Gastrocnemius medialis (tissue), 4 donors: ENCODE results near the gene WBP11. TPM values are rescaled to one million over a fixed set of nuclear protein-coding genes. Genes with fewer than 3 reads are reported as not detected.

Experiments used
- ATAC-seq, 2 donors: fragments of 150-250 bp; one replicate each; pipeline ENCODE4 v1.9.1; 2016
- DNase-seq, 2 donors: peaks; one replicate each; pipeline ENCODE4 v3.0.0-alpha.2; 2019
- H3K27ac ChIP-seq, 4 donors: fragments of 200-600 bp; sonication (generic); 1 replicate in 1 of 4; 2 replicates in 3 of 4; pipeline ENCODE4 v1.5.1; 2016 to 2018; ENCODE audit warnings: mild to moderate bottlenecking in 2 of 4, moderate library complexity in 1 of 4
- H3K27me3 ChIP-seq, 3 donors: fragments of 200-600 bp; sonication (generic) in 2 of 3; 1 replicate in 1 of 3; 2 replicates in 2 of 3; pipeline versions ENCODE4 v1.5.1 to v1.6.0; 2016 to 2019; ENCODE audit warnings: mild to moderate bottlenecking in 1 of 3, moderate library complexity in 1 of 3
- H3K36me3 ChIP-seq, 2 donors: fragments of 200-600 bp; sonication (generic) in 1 of 2; one replicate each; pipeline ENCODE4 v1.5.1; 2017 to 2018
- H3K4me1 ChIP-seq, 2 donors: fragments of 200-600 bp; sonication (generic) in 1 of 2; one replicate each; pipeline ENCODE4 v1.5.1; 2016 to 2017; ENCODE audit warnings: mild to moderate bottlenecking in 2 of 2
- H3K4me3 ChIP-seq, 4 donors: fragments of 200-600 bp; sonication (generic) in 3 of 4; 1 replicate in 1 of 4; 2 replicates in 3 of 4; pipeline ENCODE4 v1.5.1; 2016 to 2019; ENCODE audit warnings: mild to moderate bottlenecking in 2 of 4
- H3K9me3 ChIP-seq, 3 donors: fragments of 200-600 bp; sonication (generic) in 2 of 3; 1 replicate in 1 of 3; 2 replicates in 2 of 3; pipeline ENCODE4 v1.5.1; 2016 to 2019
- CTCF ChIP-seq, 5 experiments: fragments of 450-650 bp in 3 of 5; fragments of 200-600 bp in 2 of 5; sonication (generic) in 2 of 5; IDR thresholded peaks in 4 of 5; conservative IDR thresholded peaks in 1 of 5; 1 replicate in 4 of 5; 2 replicates in 1 of 5; pipeline ENCODE4 v1.5.1; 2016 to 2019; ENCODE audit warnings: antibody characterized with exemption in 5 of 5, mild to moderate bottlenecking in 3 of 5, moderate library complexity in 3 of 5
- POLR2A ChIP-seq, 2 donors: fragments of 450-650 bp; IDR thresholded peaks; one replicate each; pipeline ENCODE4 v1.6.1; 2017; ENCODE audit warnings: antibody characterized with exemption in 2 of 2, mild to moderate bottlenecking in 2 of 2, moderate library complexity in 2 of 2
- in situ Hi-C, 4 donors: fragments of 200-750 bp; cut with MboI; loops; one replicate each; pipeline versions ENCODE4 v1.15.0 to v1.8.0; 2017; ENCODE audit warnings: low sequenced_read_pairs in 4 of 4
- intact Hi-C: fragments of 100-400 bp; cut with DNase I; formaldehyde crosslinking; loops from one replicate; pipeline ENCODE4 v1.15.1; 2023; ENCODE audit warnings: low total_unique reads
- total RNA-seq, 4 donors: library from RNA; depleted of rRNA; stranded (reverse); fragments of >200 nt; gene quantifications; one replicate each; pipeline versions ENCODE4 v1.1.0 to v1.2.3, GENCODE V29; 2016

The WBP11 gene
- total RNA-seq, 4 donors from 2014 or later: 20.2 to 39.5 (median 28.4) TPM

GRCh38 chr12:14785568-14785967, 17.7 kb downstream of the WBP11 start:
- DNase-seq: no peak
- Histone ChIP-seq H3K4me3 (no peak overlapping the region), H3K27ac (no peak overlapping the region), H3K36me3 (peaks cover 3 to 45% of the 10 kb centered on the region in 2 donors), H3K27me3 (no peaks in the 10 kb centered on the region), H3K4me1 (no peaks in the 10 kb centered on the region), H3K9me3 (no peaks in the 10 kb centered on the region)
- intact Hi-C loops (no loop called here), in situ Hi-C loops (loop anchor here in 2 of 4 donors (25.0 kb wide), 2 partner anchors 1102 to 1127 kb away; partner anchors contain the start of genes DERA (in 1 of the 2) and STRAP (in 1 of the 2))
- no peak for TF ChIP-seq CTCF (IDR thresholded peaks at IDR 0.05 in 4 of 5, conservative IDR thresholded peaks at IDR 0.05 in 1 of 5)
- no peak for TF ChIP-seq POLR2A (IDR thresholded peaks at IDR 0.05)
- ATAC-seq: no peak

- Histone ChIP-seq H3K27me3 (no peaks in the 10 kb centered on the region), H3K9me3 (no peaks in the 10 kb centered on the region), H3K36me3 (peaks cover under 1 to 34% of the 10 kb centered on the region in 2 donors), H3K4me3 (no peak overlapping the region), H3K27ac (no peak overlapping the region), H3K4me1 (no peaks in the 10 kb centered on the region)
- TF ChIP-seq POLR2A (IDR thresholded peaks at IDR 0.05) (no peak), CTCF (IDR thresholded peaks at IDR 0.05 in 4 of 5, conservative IDR thresholded peaks at IDR 0.05 in 1 of 5) (no peak)
- in situ Hi-C loops (loop anchor here in 2 of 4 donors (25.0 kb wide), 2 partner anchors 1103 to 1128 kb away; partner anchors contain the start of genes DERA (in 1 of the 2) and STRAP (in 1 of the 2)), intact Hi-C loops (no loop called here)
- DNase-seq: no peak
- ATAC-seq: no peak
Measured at GRCh38 chr12:14784471-14784870, 18.8 kb downstream of the WBP11 start.

GRCh38 chr12:14782756-14783155, 20.5 kb downstream of the WBP11 start:
- Histone ChIP-seq H3K4me1 (no peaks in the 10 kb centered on the region), H3K4me3 (no peak overlapping the region), H3K27me3 (no peaks in the 10 kb centered on the region), H3K9me3 (no peaks in the 10 kb centered on the region), H3K27ac (no peak overlapping the region), H3K36me3 (peaks cover 0 to 17% of the 10 kb centered on the region in 2 donors)
- in situ Hi-C loops (loop anchor here in 2 of 4 donors (25.0 kb wide), 2 partner anchors 1105 to 1130 kb away; partner anchors contain the start of genes DERA (in 1 of the 2) and STRAP (in 1 of the 2)), intact Hi-C loops (no loop called here)
- no peak for ATAC-seq
- TF ChIP-seq CTCF (IDR thresholded peaks at IDR 0.05 in 4 of 5, conservative IDR thresholded peaks at IDR 0.05 in 1 of 5) (no peak), POLR2A (IDR thresholded peaks at IDR 0.05) (no peak)
- DNase-seq: no peak

GRCh38 chr12:14781563-14781962, 21.7 kb downstream of the WBP11 start:
- no peak for TF ChIP-seq CTCF (IDR thresholded peaks at IDR 0.05 in 4 of 5, conservative IDR thresholded peaks at IDR 0.05 in 1 of 5)
- no peak for TF ChIP-seq POLR2A (IDR thresholded peaks at IDR 0.05)
- Histone ChIP-seq H3K27ac (no peak overlapping the region), H3K9me3 (no peaks in the 10 kb centered on the region), H3K4me3 (no peak overlapping the region), H3K27me3 (no peaks in the 10 kb centered on the region), H3K4me1 (peaks cover 0 to 1% of the 10 kb centered on the region in 2 donors), H3K36me3 (peaks cover 0 to 5% of the 10 kb centered on the region in 2 donors)
- ATAC-seq (no peak), DNase-seq (no peak)
- intact Hi-C loops (no loop called here), in situ Hi-C loops (loop anchor here in 2 of 4 donors (25.0 kb wide), 2 partner anchors 1106 to 1131 kb away; partner anchors contain the start of genes DERA (in 1 of the 2) and STRAP (in 1 of the 2))
